PC-3 (cell line): Measurements from ENCODE around the gene GPR156. TPM values are rescaled to one million over a fixed set of nuclear protein-coding genes. Genes with fewer than 3 reads are reported as not detected.

Experiments used
- ATAC-seq: fragments of 200-7000 bp; cut with Tn5 transposase; 2 replicates; pipeline ENCODE4 v1.9.1; 2020; ENCODE audit warnings: mild to moderate bottlenecking, moderate library complexity
- BruUV-seq: library from RNA; stranded (reverse); fragments of 400-500 nt; replicated peaks from 2 replicates; lab custom pipeline; 2021; lab: Mats Ljungman, UMichigan
- CTCF ChIA-PET: fragments of 300-600 bp; sonication (Branson Sonifier 250); formaldehyde crosslinking; loops from one replicate; lab custom pipeline; 2022; ENCODE audit warnings: antibody characterized with exemption; lab: Charles Lee
- POLR2A ChIA-PET: fragments of 300-600 bp; sonication (Branson Sonifier 250); formaldehyde crosslinking; loops from one replicate; lab custom pipeline; 2022; ENCODE audit warnings: antibody characterized with exemption; ENCODE audit not compliant: unreplicated experiment; lab: Charles Lee
- DNase-seq: peaks from one replicate; pipeline ENCODE4 v3.0.0-alpha.2; 2015
- H2AFZ ChIP-seq: fragments of 300-600 bp; sonication (generic); 2 replicates; pipeline ENCODE4 v1.6.0; 2016; ENCODE audit warnings: antibody characterized with exemption, low read length
- H3F3A ChIP-seq: fragments of 300-600 bp; sonication (generic); one replicate; pipeline ENCODE4 v1.6.0; 2017; ENCODE audit warnings: antibody characterized with exemption, low read length, control low read depth, mild to moderate bottlenecking; ENCODE audit not compliant: unreplicated experiment
- H3K27ac ChIP-seq: fragments of 300-600 bp; sonication (generic); 2 replicates; pipeline ENCODE4 v1.5.1; 2016; ENCODE audit warnings: mild to moderate bottlenecking, low read length
- H3K27me3 ChIP-seq: fragments of 300-600 bp; sonication (generic); 2 replicates; pipeline ENCODE4 v1.6.1; 2016; ENCODE audit warnings: low read length, mixed read lengths
- H3K36me3 ChIP-seq: fragments of 300-600 bp; sonication (generic); 2 replicates; pipeline ENCODE4 v1.6.1; 2016; ENCODE audit warnings: low read depth, mixed run types, low read length, mixed read lengths
- H3K4me1 ChIP-seq: fragments of 300-600 bp; sonication (generic); 2 replicates; pipeline ENCODE4 v1.5.1; 2016; ENCODE audit warnings: low read length; ENCODE audit not compliant: insufficient read depth
- H3K4me2 ChIP-seq: fragments of 300-600 bp; sonication (generic); 2 replicates; pipeline ENCODE4 v1.6.0; 2016; ENCODE audit warnings: low read length
- H3K4me3 ChIP-seq: fragments of 300-600 bp; sonication (generic); 2 replicates; pipeline ENCODE4 v1.5.1; 2016; ENCODE audit warnings: mild to moderate bottlenecking, low read length, mixed read lengths
- H3K79me2 ChIP-seq: fragments of 300-600 bp; sonication (generic); 2 replicates; pipeline ENCODE4 v1.6.1; 2017; ENCODE audit warnings: low read length, mixed read lengths
- H3K9ac ChIP-seq: fragments of 300-600 bp; sonication (generic); 2 replicates; pipeline ENCODE4 v1.6.0; 2016; ENCODE audit warnings: mild to moderate bottlenecking, low read length
- H3K9me2 ChIP-seq: fragments of 300-600 bp; sonication (generic); replicated peaks from 2 replicates; pipeline ENCODE4 v1.6.1; 2016; ENCODE audit warnings: mixed run types, low read length, mixed read lengths
- H3K9me3 ChIP-seq: fragments of 300-600 bp; sonication (generic); 2 replicates; pipeline ENCODE4 v1.6.1; 2016; ENCODE audit warnings: low read length, mixed read lengths
- H4K20me1 ChIP-seq: fragments of 300-600 bp; sonication (generic); 2 replicates; pipeline ENCODE4 v1.6.1; 2016; ENCODE audit warnings: low read length, mixed read lengths
- EZH2 ChIP-seq: fragments of 300-600 bp; sonication (generic); IDR thresholded peaks from one replicate; pipeline ENCODE4 v1.6.1; 2017; ENCODE audit warnings: antibody characterized with exemption, mild to moderate bottlenecking, low read length; ENCODE audit not compliant: unreplicated experiment
- EZH2phosphoT487 ChIP-seq: fragments of 300-600 bp; sonication (generic); IDR thresholded peaks from 2 replicates; pipeline ENCODE4 v1.6.1; 2018; ENCODE audit warnings: mild to moderate bottlenecking, antibody characterized with exemption, low read length, borderline replicate concordance
- intact Hi-C: fragments of 100-400 bp; cut with micrococcal nuclease; formaldehyde crosslinking; loops from 2 replicates; pipeline ENCODE4 v1.9.0; 2023
- total RNA-seq: library from RNA; depleted of rRNA; stranded (reverse); fragments of >200 nt; gene quantifications from 2 replicates; pipeline ENCODE4 v1.2.3, GENCODE V29; 2014
- TF ChIP-seq, protein P1 (sequence below): fragments of 300-600 bp; sonication (generic); conservative IDR thresholded peaks from 2 replicates; pipeline ENCODE4 v1.5.1; 2017; ENCODE audit warnings: antibody characterized with exemption, low read depth, mild to moderate bottlenecking, low read length

The GPR156 gene
- total RNA-seq, 1 experiment from 2014 or later, result 5.1 TPM

DNA sequence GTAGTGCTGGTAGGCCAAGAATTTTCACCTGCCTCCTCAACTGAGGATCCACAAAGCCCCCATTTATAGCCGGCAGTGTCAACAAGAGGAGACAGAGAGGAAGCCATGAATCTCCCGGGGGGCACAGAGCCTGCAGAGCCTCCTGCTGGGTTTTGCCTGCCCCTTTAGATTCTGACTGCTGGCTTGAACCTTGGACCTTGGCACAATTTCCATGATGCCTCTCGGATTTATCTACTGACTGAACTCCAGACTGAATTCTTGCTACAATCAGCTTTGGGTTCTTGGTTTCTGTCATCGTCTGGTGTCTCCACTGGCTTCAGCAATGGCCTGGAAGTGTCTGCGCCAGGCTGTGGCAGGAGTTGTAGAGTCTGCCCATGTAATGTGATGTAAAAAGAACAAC lies 80.7 kb downstream of the GPR156 start:
- H3K9me3 ChIP-seq, result 0 out of 2 replicates have a peak, but pooled peaks cover 3% of the 10 kb centered on the region
- H3F3A ChIP-seq, result no peaks in the 10 kb centered on the region
- H2AFZ ChIP-seq, result no peak overlapping the region
- H3K27me3 ChIP-seq, result no peaks in the 10 kb centered on the region
- no peaks in the 10 kb centered on the region for H3K9me2 ChIP-seq
- BruUV-seq, result no TSS peak
- intact Hi-C loops, result no loop called here
- ATAC-seq, result no peak
- H4K20me1 ChIP-seq, result no peaks in the 10 kb centered on the region
- ChIA-PET CTCF (no interaction called here), POLR2A (no interaction called here)
- H3K79me2 ChIP-seq, result no peaks in the 10 kb centered on the region
- no peak overlapping the region for H3K27ac ChIP-seq
- no peak overlapping the region for H3K9ac ChIP-seq
- TF ChIP-seq EZH2 (no peak), EZH2phosphoT487 (no peak)
- TF ChIP-seq, protein P1, sequence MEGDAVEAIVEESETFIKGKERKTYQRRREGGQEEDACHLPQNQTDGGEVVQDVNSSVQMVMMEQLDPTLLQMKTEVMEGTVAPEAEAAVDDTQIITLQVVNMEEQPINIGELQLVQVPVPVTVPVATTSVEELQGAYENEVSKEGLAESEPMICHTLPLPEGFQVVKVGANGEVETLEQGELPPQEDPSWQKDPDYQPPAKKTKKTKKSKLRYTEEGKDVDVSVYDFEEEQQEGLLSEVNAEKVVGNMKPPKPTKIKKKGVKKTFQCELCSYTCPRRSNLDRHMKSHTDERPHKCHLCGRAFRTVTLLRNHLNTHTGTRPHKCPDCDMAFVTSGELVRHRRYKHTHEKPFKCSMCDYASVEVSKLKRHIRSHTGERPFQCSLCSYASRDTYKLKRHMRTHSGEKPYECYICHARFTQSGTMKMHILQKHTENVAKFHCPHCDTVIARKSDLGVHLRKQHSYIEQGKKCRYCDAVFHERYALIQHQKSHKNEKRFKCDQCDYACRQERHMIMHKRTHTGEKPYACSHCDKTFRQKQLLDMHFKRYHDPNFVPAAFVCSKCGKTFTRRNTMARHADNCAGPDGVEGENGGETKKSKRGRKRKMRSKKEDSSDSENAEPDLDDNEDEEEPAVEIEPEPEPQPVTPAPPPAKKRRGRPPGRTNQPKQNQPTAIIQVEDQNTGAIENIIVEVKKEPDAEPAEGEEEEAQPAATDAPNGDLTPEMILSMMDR, result no peak
- no peak overlapping the region for H3K4me2 ChIP-seq
- no peak overlapping the region for H3K4me3 ChIP-seq
- no peaks in the 10 kb centered on the region; the same call in 1 of the 2 replicates for H3K36me3 ChIP-seq
- no peak for DNase-seq
- peaks cover 8% of the 10 kb centered on the region for H3K4me1 ChIP-seq

DNA sequence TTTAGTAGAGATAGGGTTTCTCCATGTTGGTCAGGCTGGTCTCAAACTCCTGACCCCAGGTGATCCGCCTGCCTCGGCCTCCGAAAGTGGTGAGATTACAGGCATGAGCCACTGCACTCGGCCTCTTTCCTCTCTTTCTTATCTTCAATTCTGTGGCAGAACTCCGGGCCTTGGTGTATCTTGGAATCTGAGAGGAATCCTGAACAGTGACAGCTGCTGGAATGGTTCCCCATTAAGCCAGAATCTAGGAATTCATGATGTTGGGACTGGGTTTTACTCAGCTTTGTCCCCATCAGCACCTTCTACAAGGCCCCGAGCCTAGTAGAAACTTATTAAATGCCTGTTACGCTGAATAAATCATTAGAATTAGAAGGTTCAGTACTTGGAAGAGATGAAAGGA lies 81.4 kb downstream of the GPR156 start:
- CTCF ChIA-PET, result interaction anchor here (0.6 kb wide), 3 partner anchors 18 to 320 kb away, joined by 3 to 9 read pairs (median 7); no protein-coding TSS in a partner anchor
- intact Hi-C loops, result no loop called here

DNA sequence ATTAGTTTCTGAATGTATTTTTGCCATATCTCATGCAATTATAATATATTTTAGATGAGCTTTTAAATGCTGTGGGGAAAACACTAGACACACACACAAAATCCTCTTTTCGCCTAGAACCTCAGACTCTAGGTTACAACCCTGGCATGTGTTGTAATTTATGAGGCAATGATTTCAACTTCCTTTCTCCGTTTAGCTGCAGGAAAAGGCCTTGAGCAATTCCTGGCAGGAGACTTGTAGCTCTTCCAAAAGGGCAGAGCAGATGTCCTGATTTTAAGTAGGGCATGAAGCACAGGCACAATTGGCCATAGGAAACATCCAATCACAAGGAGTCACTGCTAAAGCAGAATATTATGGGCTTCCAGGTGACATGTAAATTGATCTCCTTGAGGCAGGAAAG lies 82.0 kb downstream of the GPR156 start:
- BruUV-seq, result no TSS peak
- Histone ChIP-seq H3K79me2 (no peaks in the 10 kb centered on the region), H3K27me3 (no peaks in the 10 kb centered on the region), H3K9me2 (no peaks in the 10 kb centered on the region), H3K36me3 (no peaks in the 10 kb centered on the region; the same call in 1 of the 2 replicates), H3K4me1 (peaks cover 8% of the 10 kb centered on the region), H3K4me2 (no peak overlapping the region), H3K27ac (no peak overlapping the region), H3K4me3 (no peak overlapping the region), H3K9ac (no peak overlapping the region), H3K9me3 (0 out of 2 replicates have a peak, but pooled peaks cover 2% of the 10 kb centered on the region), H4K20me1 (no peaks in the 10 kb centered on the region), H3F3A (no peaks in the 10 kb centered on the region), H2AFZ (peak overlapping the region; percentile 31)
- ChIA-PET POLR2A (no interaction called here), CTCF (interaction anchor here (0.6 kb wide), 4 partner anchors 17 to 381 kb away, joined by 3 to 9 read pairs (median 7); no protein-coding TSS in a partner anchor)
- DNase-seq, result peak; percentile 62
- intact Hi-C loops, result no loop called here
- TF ChIP-seq, protein P1, result no peak
- no peak for TF ChIP-seq EZH2phosphoT487
- no peak for TF ChIP-seq EZH2
- ATAC-seq, result peak; percentile 62

More for the DNA sequence above, 81.4 kb downstream of the GPR156 start:
- POLR2A ChIA-PET, result no interaction called here
- peaks cover 8% of the 10 kb centered on the region for H3K4me1 ChIP-seq
- no peaks in the 10 kb centered on the region; the same call in 1 of the 2 replicates for H3K36me3 ChIP-seq
- no peaks in the 10 kb centered on the region for H3K9me2 ChIP-seq
- H3K9me3 ChIP-seq, result 0 out of 2 replicates have a peak, but pooled peaks cover 3% of the 10 kb centered on the region
- no peak overlapping the region for H3K9ac ChIP-seq
- no peak for DNase-seq
- H3K27me3 ChIP-seq, result no peaks in the 10 kb centered on the region
- no peak for ATAC-seq
- H3F3A ChIP-seq, result no peaks in the 10 kb centered on the region
- H3K4me2 ChIP-seq, result no peak overlapping the region
- H3K27ac ChIP-seq, result no peak overlapping the region
- BruUV-seq, result no TSS peak
- no peaks in the 10 kb centered on the region for H3K79me2 ChIP-seq
- TF ChIP-seq EZH2 (no peak), EZH2phosphoT487 (no peak)
- TF ChIP-seq, protein P1, result no peak
- no peak overlapping the region for H3K4me3 ChIP-seq
- no peak overlapping the region for H2AFZ ChIP-seq
- H4K20me1 ChIP-seq, result no peaks in the 10 kb centered on the region
